ENCODE results near the gene JSRP1.

- no peak for TF ChIP-seq ELF4 (IDR thresholded peaks at IDR 0.05)
- no peak for TF ChIP-seq LEF1 (IDR thresholded peaks at IDR 0.05; ENCODE audit: borderline replicate concordance)
- TF ChIP-seq HDGF (IDR thresholded peaks at IDR 0.05; ENCODE audit: borderline replicate concordance) = no peak
- no peak for TF ChIP-seq CTBP1 (IDR thresholded peaks at IDR 0.05; ENCODE audit: borderline replicate concordance)
- no peak for TF ChIP-seq SP1 (IDR thresholded peaks at IDR 0.05)
- peak; percentile 83 for TF ChIP-seq PKNOX1 (IDR thresholded peaks at IDR 0.05)
- no peak for TF ChIP-seq BHLHE40 (IDR thresholded peaks at IDR 0.05; ENCODE audit: borderline replicate concordance)
- TF ChIP-seq NFRKB (IDR thresholded peaks at IDR 0.05) = no peak
- no peak for TF ChIP-seq TARDBP (IDR thresholded peaks at IDR 0.05)
- no peak for TF ChIP-seq FOXA1 (IDR thresholded peaks at IDR 0.05)
- TF ChIP-seq ARNT (IDR thresholded peaks at IDR 0.05) = no peak
These were observed 40.9 kb downstream of the JSRP1 start for GRCh38 chr19:2215281-2215751.

Data from HEK293T (cell line).